ENCODE data around the gene KCNH8. TPM values are rescaled to one million over a fixed set of nuclear protein-coding genes. Genes with fewer than 3 reads are reported as not detected.

Gene KCNH8
- total RNA-seq, 1 experiment from 2014 or later = 0.26 TPM

DNA sequence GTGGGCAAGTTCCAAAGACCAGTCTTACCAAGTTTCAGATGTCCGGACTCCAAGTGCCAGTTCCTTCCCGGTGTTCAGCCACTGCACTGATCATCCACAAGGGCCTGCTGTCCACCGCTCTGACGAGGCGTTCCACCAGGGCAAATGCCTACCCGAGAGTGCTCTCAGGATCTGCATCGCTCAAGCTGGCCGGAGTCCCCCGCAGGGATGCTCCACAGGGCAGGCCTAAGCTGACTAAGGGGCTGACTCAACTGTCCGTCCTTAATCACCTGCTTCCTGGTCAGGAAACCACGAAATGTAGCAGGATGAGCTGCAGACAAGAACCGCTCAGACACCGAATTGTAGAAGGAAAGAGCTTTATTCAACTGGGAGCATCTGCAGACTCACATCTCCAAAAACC is 341.6 kb downstream of the KCNH8 start:
- in situ Hi-C loops (cut with HindIII; ENCODE audit: low pct_unique_long_range_greater_than_20kb, low sequenced_read_pairs) = no loop called here

GRCh38 chr3:19506171-19506570 is 357.9 kb downstream of the KCNH8 start:
- no peak for DNase-seq (ENCODE audit: low read depth, low spot score)
- in situ Hi-C loops (cut with HindIII; ENCODE audit: low pct_unique_long_range_greater_than_20kb, low sequenced_read_pairs) = no loop called here

More for the DNA sequence above, 341.6 kb downstream of the KCNH8 start:
- no peak for DNase-seq (ENCODE audit: low read depth, low spot score)

- in situ Hi-C loops (cut with HindIII; ENCODE audit: low pct_unique_long_range_greater_than_20kb, low sequenced_read_pairs) = no loop called here
- no peak for DNase-seq (ENCODE audit: low read depth, low spot score)
Observed at GRCh38 chr3:19522305-19522704, 374.0 kb downstream of the KCNH8 start.

GRCh38 chr3:19526071-19526470 is 377.8 kb downstream of the KCNH8 start:
- in situ Hi-C loops (cut with HindIII; ENCODE audit: low pct_unique_long_range_greater_than_20kb, low sequenced_read_pairs) = no loop called here
- DNase-seq (ENCODE audit: low read depth, low spot score) = no peak

DNA sequence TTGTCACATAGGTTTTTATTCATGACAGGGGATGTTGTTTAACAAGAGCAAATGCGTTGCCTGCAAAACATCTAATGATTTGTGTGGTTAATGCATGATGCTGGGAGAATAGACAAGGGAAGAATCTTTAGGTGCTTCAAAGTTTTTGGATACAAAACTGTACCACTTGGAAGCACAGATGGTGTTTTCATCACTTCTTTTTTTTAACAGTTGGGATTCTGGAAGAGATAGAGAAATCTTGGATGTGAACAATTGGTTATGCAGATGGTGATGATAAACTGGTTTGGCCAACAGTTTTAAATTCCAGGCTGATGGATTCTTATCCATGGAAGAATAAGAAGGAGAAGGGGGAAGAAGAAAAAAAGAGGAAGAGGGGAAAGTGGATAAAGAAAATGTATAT is 379.4 kb downstream of the KCNH8 start:
- DNase-seq (ENCODE audit: low read depth, low spot score) = no peak
- in situ Hi-C loops (cut with HindIII; ENCODE audit: low pct_unique_long_range_greater_than_20kb, low sequenced_read_pairs) = no loop called here

GRCh38 chr3:19531426-19531825 is 383.1 kb downstream of the KCNH8 start:
- no peak for DNase-seq (ENCODE audit: low read depth, low spot score)
- in situ Hi-C loops (cut with HindIII; ENCODE audit: low pct_unique_long_range_greater_than_20kb, low sequenced_read_pairs) = no loop called here

DNA sequence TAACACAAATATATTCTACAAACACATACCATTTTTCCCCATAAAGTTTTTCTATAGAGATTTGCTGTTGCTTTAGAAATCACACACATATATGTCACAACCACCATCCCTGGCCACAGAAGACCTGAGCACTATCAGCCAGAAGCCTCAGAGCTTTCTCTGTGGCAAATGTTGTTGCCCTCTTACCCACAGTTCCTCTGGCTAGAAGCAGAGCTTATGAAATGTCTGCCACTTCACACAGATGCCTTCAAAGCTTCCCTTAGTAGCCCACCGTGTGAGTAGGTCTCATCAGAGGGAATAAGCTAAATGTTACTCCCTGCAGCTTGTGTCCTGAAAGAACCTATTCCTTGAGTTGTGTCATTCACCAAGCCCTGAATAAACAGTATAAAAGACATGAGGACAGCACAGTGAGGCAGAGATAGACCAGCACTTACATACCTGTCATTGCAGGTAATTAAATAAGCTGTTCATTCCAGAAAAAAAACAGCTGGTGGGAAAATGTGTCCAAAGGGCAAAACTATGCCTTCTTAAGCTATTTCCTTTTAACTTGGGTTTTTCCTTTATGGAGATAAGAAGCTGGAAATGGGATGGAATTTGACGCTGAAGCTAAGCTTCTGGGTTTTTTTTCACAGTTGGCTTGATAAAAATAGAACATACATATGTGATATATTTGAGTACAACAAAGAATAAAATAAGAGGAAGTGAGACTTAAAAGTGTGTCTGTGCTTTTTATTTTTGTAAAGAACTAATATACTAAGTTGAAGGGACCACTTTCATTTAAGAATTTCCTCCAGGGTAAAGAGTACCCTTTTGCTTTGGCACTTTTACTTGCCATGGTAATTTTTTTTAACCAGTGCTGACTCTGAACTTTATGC is 391.4 kb downstream of the KCNH8 start:
- no peak for DNase-seq (ENCODE audit: low read depth, low spot score)
- in situ Hi-C loops (cut with HindIII; ENCODE audit: low pct_unique_long_range_greater_than_20kb, low sequenced_read_pairs) = no loop called here

DNA sequence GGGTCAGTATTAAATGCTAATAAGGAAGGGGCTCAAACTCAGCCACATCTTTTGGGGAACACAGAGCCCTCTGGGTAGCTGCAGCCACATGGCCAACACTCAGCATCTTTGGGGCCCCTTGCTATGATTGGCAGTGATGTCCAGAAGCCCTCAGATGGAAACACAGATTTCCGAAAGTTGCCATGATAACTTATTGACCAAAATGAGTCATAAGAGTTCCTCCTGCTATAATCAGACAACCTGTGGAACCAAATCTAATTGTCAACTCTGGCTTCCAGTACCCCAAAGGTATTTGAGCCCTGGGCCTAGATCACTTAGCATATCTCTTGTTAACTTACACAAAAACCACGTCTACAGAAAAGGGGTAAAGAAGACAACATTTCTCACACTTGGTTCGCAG is 392.2 kb downstream of the KCNH8 start:
- in situ Hi-C loops (cut with HindIII; ENCODE audit: low pct_unique_long_range_greater_than_20kb, low sequenced_read_pairs) = no loop called here
- DNase-seq (ENCODE audit: low read depth, low spot score) = no peak

DNA sequence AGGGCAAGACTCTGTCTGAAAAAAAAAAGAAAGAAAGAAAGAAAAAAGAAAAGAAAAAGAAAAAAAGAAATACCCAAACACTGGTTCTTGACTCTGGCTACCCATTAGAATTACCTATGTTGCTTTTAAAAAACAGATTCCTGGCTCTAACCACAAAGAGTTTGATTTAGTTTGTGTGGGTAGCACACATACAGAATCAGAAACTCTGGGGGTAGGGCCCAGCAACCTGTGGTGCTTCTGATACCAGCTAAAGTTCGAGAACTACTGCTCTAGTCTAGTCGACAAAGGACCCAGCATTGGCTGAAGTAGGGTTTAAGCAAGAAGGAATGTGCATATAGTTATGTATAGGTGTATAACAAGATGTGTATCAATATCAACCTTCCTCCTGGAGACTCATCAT is 393.0 kb downstream of the KCNH8 start:
- in situ Hi-C loops (cut with HindIII; ENCODE audit: low pct_unique_long_range_greater_than_20kb, low sequenced_read_pairs) = no loop called here
- DNase-seq (ENCODE audit: low read depth, low spot score) = no peak

DNA sequence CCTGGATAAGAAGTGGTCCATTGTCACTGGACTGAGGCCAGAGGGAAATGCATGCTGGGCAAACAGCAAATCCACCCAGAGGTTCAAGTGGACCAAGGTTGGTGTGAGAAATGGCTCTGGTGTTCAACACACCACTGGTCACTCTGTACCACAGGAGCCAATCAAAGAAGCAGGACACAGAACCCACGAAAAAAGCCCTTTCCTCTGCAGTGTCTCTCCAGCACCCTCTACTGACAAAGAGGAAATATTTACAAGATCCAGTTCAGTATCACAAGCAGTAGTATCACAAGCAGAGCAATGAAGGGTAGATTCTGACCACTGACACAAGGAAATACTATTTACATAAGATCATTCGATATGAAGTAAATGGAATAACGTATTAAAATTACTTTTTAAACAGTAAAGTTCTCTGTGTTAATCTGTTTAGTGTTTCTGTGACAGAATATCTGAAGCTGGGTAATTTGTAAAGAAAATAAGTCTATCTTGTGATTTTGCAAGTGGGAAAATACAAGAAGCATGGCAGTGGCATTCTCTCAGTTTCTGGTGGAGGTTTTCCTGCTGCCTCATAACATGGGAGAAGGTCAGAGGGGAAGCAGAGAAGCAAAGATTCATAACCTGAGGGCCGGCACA is 395.0 kb downstream of the KCNH8 start:
- DNase-seq (ENCODE audit: low read depth, low spot score) = peak; percentile 81

DNA sequence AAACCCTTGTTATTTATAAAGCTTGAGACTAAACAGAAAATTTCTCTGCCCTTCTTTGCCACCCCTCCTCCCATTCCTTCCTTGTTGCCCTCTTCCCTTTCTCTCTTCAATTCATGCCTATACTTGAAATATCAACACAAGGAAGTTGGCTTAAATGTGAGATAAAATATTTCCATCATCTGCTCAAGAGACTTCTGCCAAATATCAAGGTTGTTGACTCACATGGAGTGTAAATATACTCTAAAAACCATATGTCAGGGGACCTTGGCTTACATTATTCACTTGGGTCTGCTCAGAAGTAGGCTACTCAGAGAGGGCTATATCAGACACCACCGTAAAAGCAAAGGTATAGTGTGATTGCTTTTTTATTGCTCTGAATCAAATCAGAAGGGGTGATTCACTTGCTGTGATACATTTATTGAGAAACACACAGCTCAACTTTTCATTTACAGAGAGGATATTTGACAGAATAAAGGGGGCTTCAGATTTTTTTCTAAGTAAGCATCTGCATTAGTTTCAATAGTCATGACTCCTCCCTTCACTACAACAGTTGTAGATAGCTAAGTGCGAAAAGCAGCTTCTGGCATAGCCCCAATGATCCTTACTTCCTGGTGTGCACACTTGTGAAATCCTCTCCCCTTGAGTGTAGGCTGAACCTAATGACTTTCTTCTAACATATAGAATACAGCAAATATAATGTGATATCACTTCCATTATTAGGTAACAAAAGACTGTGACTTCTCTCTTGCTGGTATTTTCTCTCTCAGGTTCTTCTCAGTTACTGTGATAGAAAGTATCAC is 399.6 kb downstream of the KCNH8 start:
- DNase-seq (ENCODE audit: low read depth, low spot score) = no peak
- in situ Hi-C loops (cut with HindIII; ENCODE audit: low pct_unique_long_range_greater_than_20kb, low sequenced_read_pairs) = no loop called here

More for the DNA sequence above, 395.0 kb downstream of the KCNH8 start:
- in situ Hi-C loops (cut with HindIII; ENCODE audit: low pct_unique_long_range_greater_than_20kb, low sequenced_read_pairs) = no loop called here

DNA sequence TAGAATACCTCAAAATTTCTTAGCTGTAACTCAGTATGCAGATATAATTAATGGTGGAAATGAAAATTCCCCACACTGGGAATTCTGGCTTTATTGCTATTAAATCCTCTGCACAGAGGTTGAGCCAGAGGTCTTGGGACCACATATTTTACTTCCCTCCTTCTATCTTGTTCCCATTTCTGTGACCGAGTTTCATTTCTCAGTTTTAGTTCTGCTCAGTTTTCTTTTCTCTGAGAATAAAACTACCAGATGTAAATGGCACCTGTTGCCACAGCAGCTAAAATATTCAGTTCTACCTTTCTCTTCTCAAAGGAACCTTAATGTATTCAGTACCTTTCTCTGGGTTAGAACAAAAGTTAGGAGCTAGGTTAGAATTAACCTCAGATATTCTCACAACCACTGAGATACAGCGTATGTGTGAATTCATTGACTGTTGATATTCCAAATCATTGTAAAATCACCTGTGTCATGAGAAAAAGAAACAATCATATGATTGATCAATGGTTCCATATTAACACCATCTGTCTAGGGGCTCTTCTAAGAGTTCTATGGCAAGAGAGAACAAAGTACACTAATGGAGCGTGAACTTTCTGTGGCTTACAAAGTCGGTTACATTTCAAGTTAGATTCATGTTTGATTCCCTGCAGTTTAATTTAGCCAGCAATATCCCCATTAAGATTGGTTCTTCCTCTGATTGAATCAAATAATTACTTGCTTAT is 411.6 kb downstream of the KCNH8 start:
- in situ Hi-C loops (cut with HindIII; ENCODE audit: low pct_unique_long_range_greater_than_20kb, low sequenced_read_pairs) = no loop called here
- DNase-seq (ENCODE audit: low read depth, low spot score) = no peak

- no peak for DNase-seq (ENCODE audit: low read depth, low spot score)
- in situ Hi-C loops (cut with HindIII; ENCODE audit: low pct_unique_long_range_greater_than_20kb, low sequenced_read_pairs) = no loop called here
Observed at GRCh38 chr3:19573644-19574043, 425.3 kb downstream of the KCNH8 start.

DNA sequence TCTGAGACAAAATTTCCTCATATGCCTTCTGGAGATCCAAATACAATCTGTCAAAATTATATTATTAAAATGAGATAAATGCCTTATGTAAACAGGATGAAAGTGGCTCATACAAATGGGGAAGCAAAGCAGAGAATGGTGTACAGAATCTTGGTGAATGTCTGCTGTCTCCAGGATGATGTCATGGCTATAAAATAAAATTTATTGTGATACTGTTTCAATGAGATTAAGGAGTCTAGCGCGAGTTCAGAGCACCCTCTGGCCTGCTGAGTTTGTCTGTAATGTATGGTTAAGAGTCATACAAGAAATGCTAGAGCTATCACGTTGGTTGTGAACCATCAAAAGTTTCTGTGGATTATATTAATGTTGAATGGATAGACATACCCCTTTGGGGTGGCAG is 426.0 kb downstream of the KCNH8 start:
- in situ Hi-C loops (cut with HindIII; ENCODE audit: low pct_unique_long_range_greater_than_20kb, low sequenced_read_pairs) = no loop called here
- DNase-seq (ENCODE audit: low read depth, low spot score) = no peak

GRCh38 chr3:19576343-19576742 is 428.0 kb downstream of the KCNH8 start:
- in situ Hi-C loops (cut with HindIII; ENCODE audit: low pct_unique_long_range_greater_than_20kb, low sequenced_read_pairs) = no loop called here
- no peak for DNase-seq (ENCODE audit: low read depth, low spot score)
